ENCODE results near the gene RAB11B. TPM values are rescaled to one million over a fixed set of nuclear protein-coding genes. Genes with fewer than 3 reads are reported as not detected.

Gene RAB11B
- polyA plus RNA-seq, 1 donor from 2014 or later, result 71.1 TPM

DNA sequence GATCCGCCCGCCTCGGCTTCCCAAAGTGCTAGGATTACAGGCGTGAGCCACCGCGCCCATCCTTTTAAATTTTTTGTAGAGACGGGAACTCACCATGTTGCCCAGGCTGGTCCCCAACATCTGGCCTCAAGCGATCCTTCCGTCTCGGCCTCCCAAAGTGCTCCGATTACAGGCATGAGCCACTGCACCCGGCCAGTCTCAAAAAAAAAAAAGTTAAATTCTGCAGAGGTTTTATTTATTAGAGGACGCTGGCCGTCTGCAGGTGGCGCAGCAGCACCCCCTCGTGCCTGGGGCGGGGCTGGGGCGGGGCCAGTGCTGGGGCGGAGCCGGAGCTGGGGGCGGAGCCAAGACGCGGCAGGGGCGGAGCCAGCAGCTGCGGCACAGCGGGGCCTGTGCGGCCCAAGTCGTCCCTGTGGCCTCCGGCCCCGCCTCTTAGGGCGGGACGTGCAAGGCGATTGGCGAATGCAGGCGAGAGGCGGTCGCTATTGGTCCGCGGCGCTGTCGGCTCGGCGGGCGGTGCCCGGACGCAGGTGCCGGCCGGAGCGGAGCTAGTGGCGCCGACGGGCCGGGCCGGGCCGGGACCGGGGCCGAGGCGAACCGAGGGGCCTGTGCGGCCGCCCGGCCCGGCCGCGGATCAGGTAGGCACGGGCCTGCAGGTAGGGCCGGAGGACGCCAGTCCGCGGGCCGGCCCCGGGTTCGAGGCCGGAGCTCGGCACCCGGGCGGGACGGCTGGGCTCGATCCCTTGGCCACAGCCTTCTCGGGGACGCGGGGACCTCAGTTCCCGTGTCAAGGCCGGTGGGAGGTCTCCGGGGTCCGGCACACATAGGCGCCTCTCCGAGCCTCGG is 22.8 kb downstream of the RAB11B start, which contains the start of gene MARCHF2:
Gene MARCHF2 (plus strand): TSS at position 523 of the 846 bp plus-strand sequence. CDS start 8,536 bp downstream, outside the sequence.
- Histone ChIP-seq H3K36me3 (ENCODE audit: insufficient read depth, low read length) (no peaks in the 10 kb centered on the region), H3K4me2 (ENCODE audit: low read length) (peak within 1 kb of the TSS; percentile 82), H3K9ac (ENCODE audit: low read length) (peak within 1 kb of the TSS; percentile 70), H3K9me3 (ENCODE audit: low read length) (no peaks in the 10 kb centered on the region), H3K27ac (ENCODE audit: low read length) (no peak within 1 kb of the TSS), H2AFZ (ENCODE audit: low read depth, low read length) (peak within 1 kb of the TSS; percentile 85), H4K20me1 (ENCODE audit: insufficient read depth) (no peaks in the 10 kb centered on the region), H3K79me2 (replicated peaks; ENCODE audit: insufficient read depth, low read length) (no peaks in the 10 kb centered on the region), H3F3A (ENCODE audit: insufficient read depth, low read length, poor library complexity, severe bottlenecking) (no peaks in the 10 kb centered on the region), H3K4me3 (ENCODE audit: low read length) (peak within 1 kb of the TSS; percentile 85), H3K27me3 (ENCODE audit: insufficient read depth, low read depth, low read length) (no peaks in the 10 kb centered on the region), H3K9me2 (ENCODE audit: insufficient read depth, low read length) (no peaks in the 10 kb centered on the region)
- TF ChIP-seq SMC3 (conservative IDR thresholded peaks at IDR 0.05; ENCODE audit: poor library complexity) (peak; percentile 54), TAF1 (IDR thresholded peaks at IDR 0.05; ENCODE audit: low read depth) (no peak), EZH2 (IDR thresholded peaks at IDR 0.05; ENCODE audit: borderline replicate concordance, insufficient read depth, low read length, poor library complexity, severe bottlenecking) (no peak), POLR2AphosphoS5 (IDR thresholded peaks at IDR 0.05) (peak; percentile 54), RAD21 (conservative IDR thresholded peaks at IDR 0.05) (peak; percentile 40), EP300 (conservative IDR thresholded peaks at IDR 0.05; ENCODE audit: poor library complexity, severe bottlenecking) (peak; percentile 19)
- TF ChIP-seq, protein P1, sequence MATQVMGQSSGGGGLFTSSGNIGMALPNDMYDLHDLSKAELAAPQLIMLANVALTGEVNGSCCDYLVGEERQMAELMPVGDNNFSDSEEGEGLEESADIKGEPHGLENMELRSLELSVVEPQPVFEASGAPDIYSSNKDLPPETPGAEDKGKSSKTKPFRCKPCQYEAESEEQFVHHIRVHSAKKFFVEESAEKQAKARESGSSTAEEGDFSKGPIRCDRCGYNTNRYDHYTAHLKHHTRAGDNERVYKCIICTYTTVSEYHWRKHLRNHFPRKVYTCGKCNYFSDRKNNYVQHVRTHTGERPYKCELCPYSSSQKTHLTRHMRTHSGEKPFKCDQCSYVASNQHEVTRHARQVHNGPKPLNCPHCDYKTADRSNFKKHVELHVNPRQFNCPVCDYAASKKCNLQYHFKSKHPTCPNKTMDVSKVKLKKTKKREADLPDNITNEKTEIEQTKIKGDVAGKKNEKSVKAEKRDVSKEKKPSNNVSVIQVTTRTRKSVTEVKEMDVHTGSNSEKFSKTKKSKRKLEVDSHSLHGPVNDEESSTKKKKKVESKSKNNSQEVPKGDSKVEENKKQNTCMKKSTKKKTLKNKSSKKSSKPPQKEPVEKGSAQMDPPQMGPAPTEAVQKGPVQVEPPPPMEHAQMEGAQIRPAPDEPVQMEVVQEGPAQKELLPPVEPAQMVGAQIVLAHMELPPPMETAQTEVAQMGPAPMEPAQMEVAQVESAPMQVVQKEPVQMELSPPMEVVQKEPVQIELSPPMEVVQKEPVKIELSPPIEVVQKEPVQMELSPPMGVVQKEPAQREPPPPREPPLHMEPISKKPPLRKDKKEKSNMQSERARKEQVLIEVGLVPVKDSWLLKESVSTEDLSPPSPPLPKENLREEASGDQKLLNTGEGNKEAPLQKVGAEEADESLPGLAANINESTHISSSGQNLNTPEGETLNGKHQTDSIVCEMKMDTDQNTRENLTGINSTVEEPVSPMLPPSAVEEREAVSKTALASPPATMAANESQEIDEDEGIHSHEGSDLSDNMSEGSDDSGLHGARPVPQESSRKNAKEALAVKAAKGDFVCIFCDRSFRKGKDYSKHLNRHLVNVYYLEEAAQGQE (IDR thresholded peaks at IDR 0.05; ENCODE audit: borderline replicate concordance), result no peak
- TF ChIP-seq, protein P2, sequence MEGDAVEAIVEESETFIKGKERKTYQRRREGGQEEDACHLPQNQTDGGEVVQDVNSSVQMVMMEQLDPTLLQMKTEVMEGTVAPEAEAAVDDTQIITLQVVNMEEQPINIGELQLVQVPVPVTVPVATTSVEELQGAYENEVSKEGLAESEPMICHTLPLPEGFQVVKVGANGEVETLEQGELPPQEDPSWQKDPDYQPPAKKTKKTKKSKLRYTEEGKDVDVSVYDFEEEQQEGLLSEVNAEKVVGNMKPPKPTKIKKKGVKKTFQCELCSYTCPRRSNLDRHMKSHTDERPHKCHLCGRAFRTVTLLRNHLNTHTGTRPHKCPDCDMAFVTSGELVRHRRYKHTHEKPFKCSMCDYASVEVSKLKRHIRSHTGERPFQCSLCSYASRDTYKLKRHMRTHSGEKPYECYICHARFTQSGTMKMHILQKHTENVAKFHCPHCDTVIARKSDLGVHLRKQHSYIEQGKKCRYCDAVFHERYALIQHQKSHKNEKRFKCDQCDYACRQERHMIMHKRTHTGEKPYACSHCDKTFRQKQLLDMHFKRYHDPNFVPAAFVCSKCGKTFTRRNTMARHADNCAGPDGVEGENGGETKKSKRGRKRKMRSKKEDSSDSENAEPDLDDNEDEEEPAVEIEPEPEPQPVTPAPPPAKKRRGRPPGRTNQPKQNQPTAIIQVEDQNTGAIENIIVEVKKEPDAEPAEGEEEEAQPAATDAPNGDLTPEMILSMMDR (IDR thresholded peaks at IDR 0.05; ENCODE audit: poor library complexity, severe bottlenecking), result peak; percentile 73

DNA sequence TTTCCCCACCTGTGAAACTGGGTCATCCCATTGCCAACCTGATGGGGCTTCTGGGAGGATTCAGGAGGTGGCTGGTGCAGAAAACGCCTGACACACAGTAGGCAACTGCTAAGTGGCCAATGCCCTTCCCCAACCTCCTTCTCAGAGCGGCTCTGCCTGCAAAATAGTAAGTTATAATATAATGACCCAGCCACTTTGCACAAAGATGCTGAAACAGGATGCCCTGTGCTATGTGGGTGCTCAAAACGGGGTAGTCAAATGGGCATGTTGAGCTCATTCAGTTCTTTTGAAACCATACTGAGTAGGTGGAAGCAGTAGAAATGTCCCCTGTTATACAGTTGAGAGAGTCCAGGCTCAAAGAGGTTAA is 23.5 kb downstream of the RAB11B start:
- H3K4me2 ChIP-seq (ENCODE audit: low read length), result peak overlapping the region; percentile 82
- H4K20me1 ChIP-seq (ENCODE audit: insufficient read depth), result no peaks in the 10 kb centered on the region
- H3K4me3 ChIP-seq (ENCODE audit: low read length), result peak overlapping the region; percentile 85
- no peaks in the 10 kb centered on the region for H3K36me3 ChIP-seq (ENCODE audit: insufficient read depth, low read length)
- TF ChIP-seq SMC3 (conservative IDR thresholded peaks at IDR 0.05; ENCODE audit: poor library complexity), result no peak
- TF ChIP-seq TAF1 (IDR thresholded peaks at IDR 0.05; ENCODE audit: low read depth), result no peak
- TF ChIP-seq, protein P2 (IDR thresholded peaks at IDR 0.05; ENCODE audit: poor library complexity, severe bottlenecking), result no peak
- no peak for TF ChIP-seq RAD21 (conservative IDR thresholded peaks at IDR 0.05)
- TF ChIP-seq POLR2AphosphoS5 (IDR thresholded peaks at IDR 0.05), result no peak
- TF ChIP-seq, protein P1 (IDR thresholded peaks at IDR 0.05; ENCODE audit: borderline replicate concordance), result no peak
- TF ChIP-seq MXI1 (conservative IDR thresholded peaks at IDR 0.05; ENCODE audit: poor library complexity, severe bottlenecking), result no peak
- no peak for TF ChIP-seq EZH2 (IDR thresholded peaks at IDR 0.05; ENCODE audit: borderline replicate concordance, insufficient read depth, low read length, poor library complexity, severe bottlenecking)
- TF ChIP-seq EP300 (conservative IDR thresholded peaks at IDR 0.05; ENCODE audit: poor library complexity, severe bottlenecking), result no peak
- no peaks in the 10 kb centered on the region for H3K27me3 ChIP-seq (ENCODE audit: insufficient read depth, low read depth, low read length)
- no peaks in the 10 kb centered on the region for H3K9me2 ChIP-seq (ENCODE audit: insufficient read depth, low read length)
- no peaks in the 10 kb centered on the region for H3K9me3 ChIP-seq (ENCODE audit: low read length)
- no peaks in the 10 kb centered on the region for H3F3A ChIP-seq (ENCODE audit: insufficient read depth, low read length, poor library complexity, severe bottlenecking)
- H3K79me2 ChIP-seq (replicated peaks; ENCODE audit: insufficient read depth, low read length), result no peaks in the 10 kb centered on the region
- H3K27ac ChIP-seq (ENCODE audit: low read length), result no peak overlapping the region
- peak overlapping the region; percentile 85 for H2AFZ ChIP-seq (ENCODE audit: low read depth, low read length)
- peak overlapping the region; percentile 70 for H3K9ac ChIP-seq (ENCODE audit: low read length)

All from neural cell (in vitro differentiated cells).